ENCODE results near the gene UST.
"Not testable (repeated sequence)": the region's sequence is repeated elsewhere in the genome, so short reads cannot be mapped to it uniquely, and the experiment has no call there.

UST gene

GRCh38 chr6:148768646-148769270, 21.9 kb downstream of the UST start:
- DNase-seq: no peak

GRCh38 chr6:148769304-148769968, 22.6 kb downstream of the UST start:
- DNase-seq: no peak

- DNase-seq: no peak
Measured at GRCh38 chr6:148770408-148771211, 23.8 kb downstream of the UST start.

- no peak for DNase-seq
Measured at GRCh38 chr6:148771212-148771601, 24.4 kb downstream of the UST start.

- DNase-seq: no peak
Measured at GRCh38 chr6:148771896-148772554, 25.2 kb downstream of the UST start.

- DNase-seq: no peak
Measured at GRCh38 chr6:148775161-148775560, 28.3 kb downstream of the UST start.

- no peak for DNase-seq
Measured at GRCh38 chr6:148776321-148777308, 29.8 kb downstream of the UST start.

GRCh38 chr6:148779142-148779562, 32.3 kb downstream of the UST start:
- DNase-seq: no peak

- DNase-seq: not testable (repeated sequence)
Measured at GRCh38 chr6:148780423-148780822, 33.6 kb downstream of the UST start.

- DNase-seq: no peak
Measured at GRCh38 chr6:148780918-148781436, 34.1 kb downstream of the UST start.

- DNase-seq: no peak
Measured at GRCh38 chr6:148789948-148790347, 43.1 kb downstream of the UST start.

GRCh38 chr6:148790404-148790803, 43.6 kb downstream of the UST start:
- no peak for DNase-seq

GRCh38 chr6:148790817-148791216, 44.0 kb downstream of the UST start:
- DNase-seq: no peak

GRCh38 chr6:148791372-148791771, 44.5 kb downstream of the UST start:
- no peak for DNase-seq

- DNase-seq: no peak
Measured at GRCh38 chr6:148793721-148794120, 46.9 kb downstream of the UST start.

GRCh38 chr6:148794797-148795196, 48.0 kb downstream of the UST start:
- DNase-seq: no peak

- no peak for DNase-seq
Measured at GRCh38 chr6:148795563-148795962, 48.7 kb downstream of the UST start.

GRCh38 chr6:148799647-148800046, 52.8 kb downstream of the UST start:
- no peak for DNase-seq

- no peak for DNase-seq
Measured at GRCh38 chr6:148800536-148800935, 53.7 kb downstream of the UST start.

- DNase-seq: no peak
Measured at GRCh38 chr6:148803979-148804378, 57.1 kb downstream of the UST start.

- no peak for DNase-seq
Measured at GRCh38 chr6:148805777-148806176, 58.9 kb downstream of the UST start.

- DNase-seq: no peak
Measured at GRCh38 chr6:148807784-148808183, 61.0 kb downstream of the UST start.
